ENCODE results near the gene NOTCH3.

DNA sequence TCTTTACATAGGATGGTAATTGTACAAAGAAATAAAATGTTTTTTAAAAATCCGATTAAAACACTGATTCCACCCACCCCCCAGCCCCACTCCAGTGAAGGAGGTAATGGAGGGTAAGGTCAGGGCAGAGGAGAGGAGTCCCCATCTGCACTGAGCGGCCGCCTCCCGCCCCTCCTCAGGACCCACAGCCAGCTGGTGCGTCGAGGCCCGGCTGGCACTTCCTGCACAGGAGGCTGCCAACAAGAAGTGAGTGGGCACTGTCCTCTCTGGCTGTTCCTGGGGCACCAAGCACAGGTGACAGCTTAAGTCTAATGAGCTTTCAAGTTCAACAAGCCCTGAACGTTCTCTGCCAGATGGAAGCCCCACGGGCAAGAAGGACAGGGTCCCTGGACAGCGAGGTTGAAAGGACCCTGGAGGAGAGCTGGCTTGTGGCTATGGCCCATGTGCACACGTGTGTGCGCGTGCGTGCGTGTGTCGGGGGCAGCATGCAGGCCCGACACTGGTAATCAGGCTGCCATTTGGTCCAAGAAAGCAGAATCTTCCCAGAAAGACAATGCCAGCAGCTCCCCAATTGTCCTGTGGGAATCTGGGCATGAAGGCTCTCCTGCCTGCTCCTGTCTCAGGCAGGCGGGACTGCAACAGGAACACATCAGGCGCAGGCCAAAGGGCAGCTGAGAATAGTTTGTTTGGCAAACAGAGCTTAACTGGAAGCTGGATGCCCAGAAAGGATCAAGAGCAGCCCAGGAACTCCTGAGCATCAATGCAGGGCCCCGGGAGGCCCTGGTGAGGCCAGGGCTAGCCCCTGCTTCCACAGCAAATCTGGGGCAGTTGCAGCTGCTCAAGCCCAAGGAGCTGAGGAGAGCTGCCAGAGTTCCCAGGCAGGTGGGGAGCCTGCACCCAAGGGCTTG is 46.6 kb upstream of the NOTCH3 start:
- TF ChIP-seq, protein P1, sequence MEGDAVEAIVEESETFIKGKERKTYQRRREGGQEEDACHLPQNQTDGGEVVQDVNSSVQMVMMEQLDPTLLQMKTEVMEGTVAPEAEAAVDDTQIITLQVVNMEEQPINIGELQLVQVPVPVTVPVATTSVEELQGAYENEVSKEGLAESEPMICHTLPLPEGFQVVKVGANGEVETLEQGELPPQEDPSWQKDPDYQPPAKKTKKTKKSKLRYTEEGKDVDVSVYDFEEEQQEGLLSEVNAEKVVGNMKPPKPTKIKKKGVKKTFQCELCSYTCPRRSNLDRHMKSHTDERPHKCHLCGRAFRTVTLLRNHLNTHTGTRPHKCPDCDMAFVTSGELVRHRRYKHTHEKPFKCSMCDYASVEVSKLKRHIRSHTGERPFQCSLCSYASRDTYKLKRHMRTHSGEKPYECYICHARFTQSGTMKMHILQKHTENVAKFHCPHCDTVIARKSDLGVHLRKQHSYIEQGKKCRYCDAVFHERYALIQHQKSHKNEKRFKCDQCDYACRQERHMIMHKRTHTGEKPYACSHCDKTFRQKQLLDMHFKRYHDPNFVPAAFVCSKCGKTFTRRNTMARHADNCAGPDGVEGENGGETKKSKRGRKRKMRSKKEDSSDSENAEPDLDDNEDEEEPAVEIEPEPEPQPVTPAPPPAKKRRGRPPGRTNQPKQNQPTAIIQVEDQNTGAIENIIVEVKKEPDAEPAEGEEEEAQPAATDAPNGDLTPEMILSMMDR (IDR thresholded peaks at IDR 0.05; ENCODE audit: insufficient read depth, low read depth, low read length): no peak
- no peak for TF ChIP-seq EZH2 (IDR thresholded peaks at IDR 0.05; ENCODE audit: insufficient read depth, low read length)

Data from astrocyte (in vitro differentiated cells and primary cell).